HepG2 (cell line): ENCODE measurements around the gene MFAP1. TPM values are rescaled to one million over a fixed set of nuclear protein-coding genes. Genes with fewer than 3 reads are reported as not detected.
"Not testable (repeated sequence)": the region's sequence is repeated elsewhere in the genome, so short reads cannot be mapped to it uniquely, and the experiment has no call there.

ENCODE experiments used
- ATAC-seq: fragments of 200-7000 bp; cut with Tn5 transposase; 3 replicates; pipeline ENCODE4 v1.9.1; 2020; ENCODE audit warnings: mild to moderate bottlenecking, moderate library complexity
- BruUV-seq: library from RNA; stranded (reverse); fragments of 400-500 nt; replicated peaks from 2 replicates; lab custom pipeline; 2021; lab: Mats Ljungman, UMichigan
- CTCF ChIA-PET: fragments of 300-600 bp; formaldehyde crosslinking; extraction: SDS; loops from one replicate; lab custom pipeline; 2021; ENCODE audit warnings: low total read pairs, inconsistent platforms, low intra/inter-chr PET ratio; lab: Yijun Ruan, JAX
- POLR2A ChIA-PET: fragments of 350-600 bp; sonication (Branson Sonifier 250); formaldehyde crosslinking; loops from one replicate; lab custom pipeline; 2020; ENCODE audit warnings: antibody characterized with exemption, inconsistent platforms; lab: Yijun Ruan, JAX
- DNase-seq: peaks from one replicate; pipeline ENCODE4 v3.0.0-alpha.2; 2015; ENCODE audit warnings: low spot score
- FAIRE-seq: peaks from 3 replicates; lab custom pipeline; 2011; peaks lifted over from hg19 to GRCh38; lab: Jason Lieb, UNC
- H2AFZ ChIP-seq: one replicate; pipeline ENCODE4 v1.6.1; 2011; ENCODE audit warnings: low read length, inconsistent platforms
- H3K27ac ChIP-seq: fragments of 300-600 bp; 3 replicates; pipeline ENCODE4 v1.8.0; 2011; ENCODE audit warnings: mixed run types, mild to moderate bottlenecking, mixed read lengths, low read length, inconsistent platforms; ENCODE audit not compliant: insufficient read depth; ENCODE audit errors: extremely low read length
- H3K27me3 ChIP-seq, 2 experiments: fragments of 200-600 bp in 1 of 2; 2 replicates in 1 of 2; 3 replicates in 1 of 2; pipeline versions ENCODE4 v1.6.0 to v1.8.0; 2011; ENCODE audit warnings: low read length in 2 of 2, mild to moderate bottlenecking in 2 of 2, moderate library complexity in 2 of 2, inconsistent platforms in 1 of 2; ENCODE audit not compliant: insufficient read depth in 2 of 2, control insufficient read depth in 1 of 2
- H3K36me3 ChIP-seq, 2 experiments: fragments of 200-600 bp in 1 of 2; replicated peaks in 1 of 2; 2 replicates in 1 of 2; 3 replicates in 1 of 2; pipeline versions ENCODE4 v1.5.1 to v1.8.0; 2011; ENCODE audit warnings: low read length in 2 of 2, inconsistent platforms in 1 of 2; ENCODE audit not compliant: insufficient read depth in 2 of 2, control insufficient read depth in 1 of 2
- H3K4me1 ChIP-seq: 2 replicates; pipeline ENCODE4 v1.5.1; 2012; ENCODE audit warnings: low read length, inconsistent platforms; ENCODE audit not compliant: insufficient read depth
- H3K4me2 ChIP-seq: 2 replicates; pipeline ENCODE4 v1.6.0; 2011; ENCODE audit warnings: low read depth, low read length, inconsistent platforms
- H3K4me3 ChIP-seq, 3 experiments: fragments of 200-600 bp in 1 of 3; sonication (generic), shearing (Covaris generic) in 1 of 3; replicated peaks in 1 of 3; 2 replicates each; pipeline ENCODE4 v1.5.1; 2011 to 2016; ENCODE audit warnings: low read length in 3 of 3, inconsistent platforms in 2 of 3, low read depth in 2 of 3, mild to moderate bottlenecking in 2 of 3, control low read depth in 1 of 3, mixed read lengths in 1 of 3; ENCODE audit not compliant: insufficient read depth in 1 of 3
- H3K79me2 ChIP-seq: one replicate; pipeline ENCODE4 v1.6.1; 2011; ENCODE audit warnings: low read length, inconsistent platforms; ENCODE audit not compliant: insufficient read depth
- H3K9ac ChIP-seq: 2 replicates; pipeline ENCODE4 v1.6.0; 2011; ENCODE audit warnings: mild to moderate bottlenecking, low read depth, low read length, inconsistent platforms; ENCODE audit not compliant: insufficient read depth
- H3K9me3 ChIP-seq: 2 replicates; pipeline ENCODE4 v1.5.1; 2012; ENCODE audit warnings: mild to moderate bottlenecking, low read length
- H4K20me1 ChIP-seq: 2 replicates; pipeline ENCODE4 v1.6.0; 2011; ENCODE audit warnings: inconsistent platforms, mild to moderate bottlenecking, low read length, moderate library complexity; ENCODE audit not compliant: insufficient read depth
- EHMT2 ChIP-seq: fragments of 200-600 bp; sonication (generic); IDR thresholded peaks from 2 replicates; pipeline ENCODE4 v1.7.0; 2017; ENCODE audit warnings: antibody characterized with exemption, low read depth, low read length, borderline replicate concordance
- ZNF251 ChIP-seq: sonication (generic); formaldehyde crosslinking; IDR thresholded peaks from 2 replicates; pipeline ENCODE4 v1.9.0; 2021; ENCODE audit warnings: mild to moderate bottlenecking, missing genetic modification reagents
- WGBS: methylation state at CpG from one replicate; pipeline ENCODE4 v1.1.6; 2017; ENCODE audit warnings: low lambda C conversion rate; 5-methylcytosine and 5-hydroxymethylcytosine counted together
- in situ Hi-C: cut with HindIII; loops from 2 replicates; pipeline ENCODE4 v1.10.0; 2017; ENCODE audit warnings: low pct_unique_long_range_greater_than_20kb; ENCODE audit not compliant: extremely low pct_ligation_motif_present
- intact Hi-C: fragments of 100-400 bp; cut with micrococcal nuclease; formaldehyde crosslinking; loops from one replicate; pipeline ENCODE4 v1.10.0; 2022; ENCODE audit not compliant: unreplicated experiment
- polyA plus RNA-seq, 8 experiments: library from polyadenylated mRNA; depleted of rRNA in 3 of 8; stranded (reverse) in 7 of 8; unstranded in 1 of 8; fragments of >200 nt; fragmentation: Illumina TruSeq in 4 of 8; extraction: Trizol in 4 of 8; gene quantifications; 2 replicates each; pipeline versions ENCODE4 v1.2.1 to v1.2.3, GENCODE V29; 2011 to 2016; ENCODE audit warnings: low read depth in 4 of 8, missing spikeins in 1 of 8, mixed read lengths in 1 of 8; ENCODE audit not compliant: insufficient read depth in 1 of 8
- total RNA-seq, 5 experiments: library from RNA; depleted of rRNA; stranded (reverse); fragments of >200 nt; fragmentation: Illumina TruSeq; extraction: Trizol; gene quantifications; 2 replicates each; pipeline ENCODE4 v1.2.3, GENCODE V29; 2016; ENCODE audit warnings: low read depth in 1 of 5
- TF ChIP-seq, protein P1 (sequence below): sonication (generic); formaldehyde crosslinking; IDR thresholded peaks from 2 replicates; pipeline ENCODE4 v1.8.0; 2022; ENCODE audit warnings: missing genetic modification reagents, mild to moderate bottlenecking, borderline replicate concordance

Gene MFAP1
- total and polyA plus RNA-seq, 2 of the 13 experiments (the other 11 are each of a cell fraction or from before 2014, with no cell fraction given) = 11.8 to 39.5 TPM

DNA sequence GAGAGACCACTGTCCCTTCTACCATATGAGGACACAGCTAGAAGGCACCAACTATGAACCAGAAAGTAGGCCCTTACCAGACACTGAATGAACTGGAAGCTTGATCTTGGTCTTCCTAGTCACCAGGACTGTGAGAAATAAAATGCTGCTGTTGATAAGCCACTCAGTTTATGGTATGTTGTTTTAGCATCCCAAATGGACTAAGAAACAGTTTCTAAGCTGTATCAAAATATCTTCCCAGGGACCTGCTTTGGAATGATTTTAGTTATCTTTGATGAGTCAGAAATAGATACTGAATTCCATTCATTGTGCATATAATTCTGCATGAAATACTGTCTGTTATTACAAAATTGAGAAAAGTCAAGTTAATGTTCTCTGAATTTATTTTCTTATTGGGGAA, 20.9 kb upstream of the MFAP1 start (continued):
- TF ChIP-seq, protein P1, sequence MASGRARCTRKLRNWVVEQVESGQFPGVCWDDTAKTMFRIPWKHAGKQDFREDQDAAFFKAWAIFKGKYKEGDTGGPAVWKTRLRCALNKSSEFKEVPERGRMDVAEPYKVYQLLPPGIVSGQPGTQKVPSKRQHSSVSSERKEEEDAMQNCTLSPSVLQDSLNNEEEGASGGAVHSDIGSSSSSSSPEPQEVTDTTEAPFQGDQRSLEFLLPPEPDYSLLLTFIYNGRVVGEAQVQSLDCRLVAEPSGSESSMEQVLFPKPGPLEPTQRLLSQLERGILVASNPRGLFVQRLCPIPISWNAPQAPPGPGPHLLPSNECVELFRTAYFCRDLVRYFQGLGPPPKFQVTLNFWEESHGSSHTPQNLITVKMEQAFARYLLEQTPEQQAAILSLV = no peak
- no peak for TF ChIP-seq ZNF251
- no peak for TF ChIP-seq EHMT2

DNA sequence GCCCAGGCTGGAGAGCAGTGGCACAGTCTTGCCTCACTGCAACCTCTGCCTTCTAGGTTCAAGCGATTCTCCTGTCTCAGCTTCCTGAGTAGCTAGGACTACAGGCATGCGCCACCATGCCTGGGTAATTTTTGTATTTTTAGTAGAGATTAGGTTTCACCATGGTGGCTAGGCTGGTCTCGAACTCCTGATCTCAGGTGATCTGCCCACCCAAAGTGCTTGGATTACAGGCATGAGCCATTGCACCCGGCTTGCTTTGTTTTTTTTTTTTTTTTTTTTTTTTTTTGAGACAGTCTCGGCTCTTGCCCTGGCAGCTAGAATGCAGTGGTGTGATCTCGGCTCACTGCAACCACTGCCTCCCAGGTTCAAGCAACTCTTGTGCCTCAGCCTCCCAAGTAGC, 8.0 kb upstream of the MFAP1 start:
- WGBS = 74% methylated on average over 6 of the region's 6 CpGs
- H2AFZ ChIP-seq, H3K79me2 ChIP-seq, BruUV-seq, FAIRE-seq, H3K9ac ChIP-seq, DNase-seq, CTCF ChIA-PET, H3K4me2 ChIP-seq, ATAC-seq, H3K27ac ChIP-seq, in situ Hi-C loops, H3K27me3 ChIP-seq, intact Hi-C loops, H3K9me3 ChIP-seq, H4K20me1 ChIP-seq, H3K36me3 ChIP-seq, H3K4me3 ChIP-seq, H3K4me1 ChIP-seq: not testable (repeated sequence)
- POLR2A ChIA-PET = interaction anchor here (0.7 to 1.4 kb wide), 2 partner anchors 8 to 32 kb away, joined by 3 to 4 read pairs; partner anchors contain the start of genes HYPK and MFAP1

DNA sequence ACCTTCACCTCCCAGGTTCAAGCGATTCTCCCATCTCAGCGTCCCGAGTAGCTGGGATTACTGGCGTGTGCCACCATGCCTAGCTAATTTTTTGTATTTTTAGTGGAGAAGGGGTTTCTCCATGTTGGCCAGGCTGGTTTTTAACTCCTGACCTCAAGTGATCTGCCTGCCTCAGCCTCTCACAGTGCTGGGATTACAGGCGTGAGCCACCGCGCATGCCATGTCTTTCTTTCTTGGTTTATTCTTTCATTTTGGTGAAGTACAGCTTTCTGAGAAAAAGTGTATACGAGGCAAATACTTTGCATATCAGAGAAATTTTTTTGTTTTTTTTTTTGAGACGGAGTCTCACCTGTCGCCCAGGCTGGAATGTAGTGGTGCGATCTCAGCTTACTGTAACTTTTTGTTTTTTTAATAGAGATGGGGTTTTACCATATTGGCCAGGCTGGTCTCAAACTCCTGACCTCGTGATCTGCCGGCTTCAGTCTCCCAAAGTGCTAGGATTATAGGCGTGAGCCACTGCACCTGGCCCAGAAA, 7.1 kb upstream of the MFAP1 start:
- BruUV-seq, intact Hi-C loops, H3K79me2 ChIP-seq, H3K27me3 ChIP-seq, H3K36me3 ChIP-seq, DNase-seq, H3K4me3 ChIP-seq, H3K4me1 ChIP-seq, in situ Hi-C loops, CTCF ChIA-PET, H3K9ac ChIP-seq, H3K9me3 ChIP-seq, H2AFZ ChIP-seq, H3K4me2 ChIP-seq, FAIRE-seq, H4K20me1 ChIP-seq, POLR2A ChIA-PET, ATAC-seq, H3K27ac ChIP-seq: not testable (repeated sequence)
- 83% methylated on average over 14 of the region's 14 CpGs for WGBS

GRCh38 chr15:43830691-43831275, 6.3 kb upstream of the MFAP1 start:
- WGBS = 81% methylated on average over 7 of the region's 9 CpGs
- H3K4me3 ChIP-seq, FAIRE-seq, H3K4me2 ChIP-seq, H3K36me3 ChIP-seq, DNase-seq, CTCF ChIA-PET, H3K27ac ChIP-seq, in situ Hi-C loops, intact Hi-C loops, BruUV-seq, H3K9me3 ChIP-seq, H3K79me2 ChIP-seq, H3K9ac ChIP-seq, ATAC-seq, H4K20me1 ChIP-seq, H3K27me3 ChIP-seq, POLR2A ChIA-PET, H2AFZ ChIP-seq: not testable (repeated sequence)
- peaks cover 15% of the 10 kb centered on the region for H3K4me1 ChIP-seq
